ENCODE measurements around the gene CFAP52.

- TF ChIP-seq, protein P1, sequence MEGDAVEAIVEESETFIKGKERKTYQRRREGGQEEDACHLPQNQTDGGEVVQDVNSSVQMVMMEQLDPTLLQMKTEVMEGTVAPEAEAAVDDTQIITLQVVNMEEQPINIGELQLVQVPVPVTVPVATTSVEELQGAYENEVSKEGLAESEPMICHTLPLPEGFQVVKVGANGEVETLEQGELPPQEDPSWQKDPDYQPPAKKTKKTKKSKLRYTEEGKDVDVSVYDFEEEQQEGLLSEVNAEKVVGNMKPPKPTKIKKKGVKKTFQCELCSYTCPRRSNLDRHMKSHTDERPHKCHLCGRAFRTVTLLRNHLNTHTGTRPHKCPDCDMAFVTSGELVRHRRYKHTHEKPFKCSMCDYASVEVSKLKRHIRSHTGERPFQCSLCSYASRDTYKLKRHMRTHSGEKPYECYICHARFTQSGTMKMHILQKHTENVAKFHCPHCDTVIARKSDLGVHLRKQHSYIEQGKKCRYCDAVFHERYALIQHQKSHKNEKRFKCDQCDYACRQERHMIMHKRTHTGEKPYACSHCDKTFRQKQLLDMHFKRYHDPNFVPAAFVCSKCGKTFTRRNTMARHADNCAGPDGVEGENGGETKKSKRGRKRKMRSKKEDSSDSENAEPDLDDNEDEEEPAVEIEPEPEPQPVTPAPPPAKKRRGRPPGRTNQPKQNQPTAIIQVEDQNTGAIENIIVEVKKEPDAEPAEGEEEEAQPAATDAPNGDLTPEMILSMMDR (IDR thresholded peaks at IDR 0.05; ENCODE audit: insufficient read depth, low read length, poor library complexity, severe bottlenecking): no peak
- no peak for TF ChIP-seq EZH2phosphoT487 (conservative IDR thresholded peaks at IDR 0.05; ENCODE audit: low read length)
These were observed 22.2 kb downstream of the CFAP52 start for GRCh38 chr17:9598661-9599060.
